ENCODE measurements around the gene NSD1. TPM values are rescaled to one million over a fixed set of nuclear protein-coding genes. Genes with fewer than 3 reads are reported as not detected.

Gene NSD1
- total and polyA plus RNA-seq, 7 donors: 6.0 to 56.2 (median 38.5) TPM

- WGBS, 3 donors: 15 to 20% (median 15%) methylated on average over 23 of the region's 23 CpGs
- intact Hi-C loops (cut with DNase I): no loop called here
Measured at GRCh38 chr5:177087398-177088005, 46.1 kb upstream of the NSD1 start.

GRCh38 chr5:177089127-177089526 is 44.4 kb upstream of the NSD1 start:
- WGBS, 3 donors: 46 to 54% (median 51%) methylated on average over 5 of the region's 5 CpGs
- ATAC-seq (peak in 2 of 4 donors; percentile 36 to 54), DNase-seq (peak; percentile 54 to 79)
- Histone ChIP-seq H3K36me3 (ENCODE audit: insufficient read depth in 1 of 2, low read depth in 1 of 2) (no peaks in the 10 kb centered on the region), H3K4me3 (no peak overlapping the region), H3K9me3 (no peaks in the 10 kb centered on the region), H3K4me1 (peaks cover 7% of the 10 kb centered on the region), H3K27ac (no peak overlapping the region), H3K27me3 (ENCODE audit: insufficient read depth in 3 of 3, low read length in 2 of 3) (peaks cover 0 to 55% (median 4%) of the 10 kb centered on the region in 3 donors)
- no peak for TF ChIP-seq CTCF (IDR thresholded peaks at IDR 0.05)
- intact Hi-C loops (cut with DNase I): no loop called here

More at GRCh38 chr5:177087398-177088005, 46.1 kb upstream of the NSD1 start:
- Histone ChIP-seq H3K9me3 (no peaks in the 10 kb centered on the region), H3K36me3 (ENCODE audit: insufficient read depth in 1 of 2, low read depth in 1 of 2) (no peaks in the 10 kb centered on the region), H3K27ac (no peak overlapping the region), H3K4me1 (peaks cover 7% of the 10 kb centered on the region), H3K4me3 (peak overlapping the region; percentile 61), H3K27me3 (ENCODE audit: insufficient read depth in 3 of 3, low read length in 2 of 3) (peaks cover 0 to 60% (median 2%) of the 10 kb centered on the region in 3 donors)
- DNase-seq (no peak), ATAC-seq (peak in 1 of 4 donors; percentile 14)
- TF ChIP-seq CTCF (IDR thresholded peaks at IDR 0.05): no peak

- peaks cover 7% of the 10 kb centered on the region for H3K4me1 ChIP-seq
Measured at GRCh38 chr5:177089825-177090641, 43.5 kb upstream of the NSD1 start.

GRCh38 chr5:177090813-177091212 is 42.8 kb upstream of the NSD1 start:
- Histone ChIP-seq H3K4me3 (no peak overlapping the region), H3K9me3 (no peaks in the 10 kb centered on the region), H3K27me3 (ENCODE audit: insufficient read depth in 3 of 3, low read length in 2 of 3) (peaks cover 0 to 52% (median 4%) of the 10 kb centered on the region in 3 donors), H3K27ac (no peak overlapping the region), H3K4me1 (peaks cover 7% of the 10 kb centered on the region), H3K36me3 (ENCODE audit: insufficient read depth in 1 of 2, low read depth in 1 of 2) (no peaks in the 10 kb centered on the region)
- ATAC-seq (no peak), DNase-seq (no peak)
- intact Hi-C loops (cut with DNase I): no loop called here
- no peak for TF ChIP-seq CTCF (IDR thresholded peaks at IDR 0.05)
- 73 to 87% (median 80%) methylated on average over 13 of the region's 13 CpGs for WGBS, 3 donors

More at GRCh38 chr5:177089825-177090641, 43.5 kb upstream of the NSD1 start:
- DNase-seq (no peak), ATAC-seq (no peak)
- peaks cover 0 to 52% (median 4%) of the 10 kb centered on the region in 3 donors for H3K27me3 ChIP-seq (ENCODE audit: insufficient read depth in 3 of 3, low read length in 2 of 3)
- intact Hi-C loops (cut with DNase I): no loop called here
- 58 to 83% (median 60%) methylated on average over 21 of the region's 21 CpGs for WGBS, 3 donors
- no peaks in the 10 kb centered on the region for H3K36me3 ChIP-seq (ENCODE audit: insufficient read depth in 1 of 2, low read depth in 1 of 2)
- no peak overlapping the region for H3K27ac ChIP-seq
- no peak overlapping the region for H3K4me3 ChIP-seq
- TF ChIP-seq CTCF (IDR thresholded peaks at IDR 0.05): no peak
- H3K9me3 ChIP-seq: no peaks in the 10 kb centered on the region
